GM19468 (cell line): ENCODE measurements around the gene SLC47A2.
"Not testable (repeated sequence)": the region's sequence is repeated elsewhere in the genome, so short reads cannot be mapped to it uniquely, and the experiment has no call there.

Experiments used
- ATAC-seq: cut with Tn5 transposase; IDR thresholded peaks from one replicate; pipeline ENCODE4 v1.9.1; 2021; ENCODE audit warnings: mild to moderate bottlenecking, moderate library complexity, moderate number of reproducible peaks; ENCODE audit not compliant: unreplicated experiment; ENCODE audit errors: extremely low read depth

SLC47A2 gene, protein sequence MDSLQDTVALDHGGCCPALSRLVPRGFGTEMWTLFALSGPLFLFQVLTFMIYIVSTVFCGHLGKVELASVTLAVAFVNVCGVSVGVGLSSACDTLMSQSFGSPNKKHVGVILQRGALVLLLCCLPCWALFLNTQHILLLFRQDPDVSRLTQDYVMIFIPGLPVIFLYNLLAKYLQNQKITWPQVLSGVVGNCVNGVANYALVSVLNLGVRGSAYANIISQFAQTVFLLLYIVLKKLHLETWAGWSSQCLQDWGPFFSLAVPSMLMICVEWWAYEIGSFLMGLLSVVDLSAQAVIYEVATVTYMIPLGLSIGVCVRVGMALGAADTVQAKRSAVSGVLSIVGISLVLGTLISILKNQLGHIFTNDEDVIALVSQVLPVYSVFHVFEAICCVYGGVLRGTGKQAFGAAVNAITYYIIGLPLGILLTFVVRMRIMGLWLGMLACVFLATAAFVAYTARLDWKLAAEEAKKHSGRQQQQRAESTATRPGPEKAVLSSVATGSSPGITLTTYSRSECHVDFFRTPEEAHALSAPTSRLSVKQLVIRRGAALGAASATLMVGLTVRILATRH

GRCh38 chr17:19716108-19717030 lies at the start of gene SLC47A2:
SLC47A2 (minus strand) TSS chr17:19716584; CDS start chr17:19716555, 29 bp downstream.
- ATAC-seq = no peak

DNA sequence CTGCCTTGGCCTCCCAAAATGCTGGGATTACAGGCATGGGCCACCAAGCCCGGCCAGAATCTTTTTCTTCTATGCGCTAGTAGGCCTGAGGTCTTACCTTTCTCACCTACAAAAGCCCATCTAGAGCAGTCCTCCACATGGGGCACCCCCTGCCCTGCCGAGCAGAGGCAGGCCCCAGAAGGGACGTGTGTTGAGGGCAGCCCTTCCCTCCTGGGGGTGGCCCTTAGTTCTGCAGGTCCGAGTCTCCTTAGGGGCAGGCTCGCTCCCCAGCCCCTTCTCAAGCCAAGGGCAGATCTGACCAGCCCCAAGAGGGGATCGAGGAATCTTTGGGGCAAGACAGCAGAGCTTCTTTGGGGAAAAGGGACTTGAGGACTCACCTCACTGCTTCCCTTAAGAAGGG lies 49.6 kb upstream of the SLC47A2 start:
- ATAC-seq = no peak

- not testable (repeated sequence) for ATAC-seq
Measured at GRCh38 chr17:19763991-19764390, 47.6 kb upstream of the SLC47A2 start.

DNA sequence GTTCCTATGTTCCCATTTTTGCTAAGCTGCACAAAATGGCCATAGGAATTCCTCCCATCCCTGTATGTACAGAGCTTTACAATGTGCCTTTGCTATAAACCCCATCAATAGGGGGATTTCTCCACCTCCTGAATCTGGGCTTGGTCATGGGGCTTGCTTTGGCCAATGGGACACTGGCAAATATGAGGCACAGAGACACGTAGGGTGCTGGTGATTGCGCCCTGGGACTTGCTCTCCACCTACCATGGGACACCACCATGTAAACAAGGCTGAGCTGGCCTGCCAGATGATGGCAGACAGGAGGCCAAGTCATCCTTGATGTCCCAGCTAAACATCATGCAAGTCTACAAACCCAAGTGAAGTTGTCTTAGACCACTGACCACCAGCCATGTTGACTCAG lies 47.0 kb upstream of the SLC47A2 start:
- no peak for ATAC-seq

DNA sequence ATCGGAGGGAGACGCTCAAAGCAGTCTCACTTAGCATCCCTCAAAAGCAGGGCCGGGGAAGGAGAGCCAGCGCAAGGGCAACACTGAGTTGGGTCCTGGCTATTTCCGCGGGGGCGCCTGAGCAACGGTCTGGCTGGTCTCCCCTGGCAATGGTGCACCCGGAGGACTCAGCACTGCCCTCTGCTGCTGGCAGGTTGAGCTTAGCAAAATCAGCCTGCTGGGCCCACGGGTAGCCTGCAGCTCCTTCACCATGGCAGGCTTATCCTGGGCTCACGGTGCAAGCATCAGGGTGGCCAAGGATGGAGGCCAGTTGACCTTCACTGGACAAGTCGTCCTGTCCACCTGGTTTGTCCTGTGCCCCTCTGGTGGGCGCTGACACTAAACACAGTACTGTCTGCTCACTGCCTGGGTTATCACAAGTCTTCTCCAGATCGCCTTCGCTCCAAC lies 46.2 kb upstream of the SLC47A2 start:
- ATAC-seq = no peak

DNA sequence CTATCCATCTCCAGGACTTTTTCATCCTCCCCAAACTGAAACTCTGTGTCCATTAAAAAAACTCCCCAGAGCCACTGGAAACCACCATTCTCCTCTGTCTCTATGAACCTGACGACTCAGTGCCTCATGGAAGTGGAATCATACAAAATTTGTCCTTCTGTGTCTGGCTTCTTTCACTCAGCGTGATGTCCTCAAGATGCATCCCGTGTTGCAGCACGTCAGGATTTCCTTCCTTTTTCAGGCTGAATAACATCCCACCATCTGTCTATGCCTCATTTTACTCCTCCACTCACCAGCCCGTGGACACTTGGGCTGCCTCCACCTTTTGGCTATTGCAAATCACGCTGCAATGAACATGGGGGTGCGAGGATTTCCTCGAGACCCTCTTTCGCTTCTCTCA lies 44.4 kb upstream of the SLC47A2 start:
- no peak for ATAC-seq

DNA sequence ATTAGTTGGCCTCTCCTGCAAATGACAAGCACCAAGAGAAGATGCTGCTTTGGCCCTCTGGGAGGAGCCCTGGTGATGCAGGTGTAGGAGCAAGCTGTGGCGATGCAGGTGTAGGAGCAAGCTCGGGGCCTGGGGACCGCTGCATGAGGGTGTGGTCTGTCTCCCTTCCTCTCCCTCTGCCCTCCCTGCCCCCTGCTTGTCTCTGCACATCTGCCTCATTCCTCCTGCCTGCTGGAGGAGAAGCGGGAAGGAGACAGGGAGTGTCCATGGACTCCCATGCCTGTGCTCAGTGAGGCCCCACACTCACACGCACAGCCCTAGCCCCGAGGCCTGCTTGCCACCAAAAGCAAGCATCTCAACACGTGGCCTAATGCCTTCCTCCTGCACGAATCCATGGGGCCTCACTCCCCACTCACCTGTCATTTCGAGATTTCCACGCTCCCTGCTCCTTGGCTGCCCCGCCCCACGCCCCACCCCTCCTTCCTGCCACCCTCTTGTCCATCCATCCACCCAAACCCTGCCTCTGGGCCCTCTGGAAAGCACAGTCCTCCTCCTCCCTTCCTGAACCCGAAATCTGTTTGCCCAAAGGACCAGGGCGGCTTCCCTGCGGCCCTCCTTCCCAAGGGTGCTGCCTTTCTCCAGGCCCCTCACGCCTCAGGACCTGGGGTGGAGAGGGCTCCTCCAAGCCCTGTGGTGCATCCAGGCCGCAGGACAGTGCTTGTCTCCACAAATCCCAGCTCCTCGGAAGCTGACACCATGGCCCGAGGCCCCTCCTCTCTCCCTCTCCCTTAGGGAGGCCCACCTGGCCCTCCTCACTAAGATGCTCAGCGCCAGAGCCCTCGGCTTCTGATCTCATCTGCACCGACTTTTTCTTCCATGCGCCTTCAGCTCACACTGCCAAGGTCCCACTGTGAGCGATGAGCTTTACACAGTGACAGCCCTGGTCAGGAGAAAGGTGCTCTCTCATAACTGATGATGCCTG lies 43.5 kb upstream of the SLC47A2 start:
- ATAC-seq = no peak

- no peak for ATAC-seq
Measured at GRCh38 chr17:19757536-19758180, 41.3 kb upstream of the SLC47A2 start.

- no peak for ATAC-seq
Measured at GRCh38 chr17:19756546-19756945, 40.2 kb upstream of the SLC47A2 start.

GRCh38 chr17:19755821-19756510 lies 39.6 kb upstream of the SLC47A2 start:
- ATAC-seq = no peak

- no peak for ATAC-seq
Measured at GRCh38 chr17:19755392-19755791, 39.0 kb upstream of the SLC47A2 start.

DNA sequence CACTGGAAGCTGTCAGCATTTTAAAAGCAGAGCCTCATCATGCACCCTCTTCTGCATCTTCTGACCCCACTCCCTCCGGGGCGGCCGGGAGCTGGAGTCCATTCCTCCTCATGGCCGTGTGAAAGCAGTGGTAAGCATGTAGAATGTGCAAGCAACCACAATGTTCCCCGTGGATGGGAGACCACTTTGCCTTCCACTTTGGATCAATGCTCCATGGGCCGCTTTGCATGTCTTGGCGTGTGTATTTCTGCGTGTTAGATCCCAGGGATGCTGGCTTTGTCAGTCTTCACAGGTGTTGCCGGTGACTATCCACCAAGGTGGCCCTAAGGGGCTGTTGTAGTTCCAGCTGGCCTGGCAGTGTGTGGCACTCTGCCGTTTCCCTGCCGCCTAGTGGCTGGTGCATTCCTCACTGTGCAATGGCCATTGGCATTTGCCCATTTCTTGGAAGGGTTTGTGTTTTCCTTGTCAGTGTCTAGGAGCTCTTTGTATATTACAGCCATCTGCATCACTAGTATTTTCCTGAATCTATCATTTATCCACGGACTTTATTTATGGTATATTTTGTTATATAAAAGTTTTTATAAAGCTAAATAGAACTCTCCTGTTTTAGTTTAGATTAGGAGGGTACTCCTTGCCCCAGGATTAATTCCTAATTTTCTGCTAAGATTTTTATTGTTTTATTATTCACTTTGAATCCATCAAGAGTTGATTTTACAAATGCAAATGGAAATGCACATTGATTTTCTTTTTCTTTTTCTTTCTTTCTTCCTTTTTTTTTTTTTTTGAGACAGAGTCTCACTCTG lies 37.5 kb upstream of the SLC47A2 start:
- no peak for ATAC-seq

DNA sequence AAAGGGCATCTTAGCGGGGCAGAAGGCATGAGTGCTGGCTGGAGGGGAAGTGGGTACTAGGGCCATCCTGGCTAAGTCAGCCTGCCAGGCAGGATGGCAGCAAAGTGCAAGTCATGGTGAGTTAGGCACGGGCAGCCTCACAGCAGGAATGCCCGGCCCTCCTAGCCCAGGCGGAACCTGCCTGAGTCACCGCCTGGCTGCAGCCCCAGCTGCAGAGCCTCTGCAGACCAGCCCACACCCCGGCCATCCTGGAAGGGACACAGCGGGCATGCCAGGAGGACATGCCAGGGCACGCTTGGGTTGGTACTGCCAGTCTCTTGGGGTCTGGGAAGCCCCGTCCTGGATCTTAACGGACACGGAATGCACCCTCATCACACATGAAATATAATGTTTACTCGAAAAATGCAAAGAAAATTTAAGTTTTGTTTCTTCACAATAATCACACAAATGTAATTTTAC lies 36.7 kb upstream of the SLC47A2 start:
- no peak for ATAC-seq

DNA sequence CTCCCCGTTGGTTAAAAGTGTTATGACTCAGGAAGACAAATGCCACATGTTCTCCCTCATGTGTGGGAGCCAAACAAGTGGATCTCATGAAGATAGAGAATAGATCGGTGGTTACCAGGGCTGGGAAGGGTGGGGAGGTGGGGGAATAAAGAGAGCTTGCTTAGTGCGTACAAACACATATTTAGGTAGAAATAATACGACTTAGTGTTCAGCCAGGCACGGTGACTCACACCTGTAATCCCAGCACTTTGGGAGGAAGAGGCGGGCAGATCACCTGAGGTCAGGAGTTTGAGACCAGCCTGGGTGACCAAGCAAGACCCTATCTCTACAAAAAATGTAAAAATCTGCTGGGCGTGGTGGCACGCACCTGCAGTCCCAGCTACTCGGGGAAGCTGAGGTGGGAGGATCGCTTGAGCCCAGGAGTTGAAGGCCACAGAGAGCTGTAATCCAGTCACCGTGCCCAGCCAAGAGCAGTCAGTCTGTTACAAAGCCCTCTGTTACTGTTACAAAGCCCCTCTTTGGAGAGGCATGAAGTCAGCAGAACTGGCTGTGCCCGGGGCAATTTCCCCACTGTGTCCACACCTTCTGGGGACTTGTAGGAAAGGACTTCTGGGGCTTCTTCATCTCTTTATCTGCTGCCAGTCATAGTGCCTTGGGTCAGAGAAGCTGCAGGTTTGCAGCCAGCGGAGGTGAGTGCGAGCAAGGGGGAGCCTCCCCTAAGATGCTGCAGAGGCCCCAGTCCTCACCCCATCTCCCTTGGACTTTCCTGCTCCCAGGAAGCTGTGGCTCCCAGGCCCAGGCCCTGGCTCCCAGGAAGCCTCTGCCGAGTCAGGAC lies 36.0 kb upstream of the SLC47A2 start:
- ATAC-seq = no peak

- no peak for ATAC-seq
Measured at GRCh38 chr17:19750835-19751234, 34.5 kb upstream of the SLC47A2 start.

DNA sequence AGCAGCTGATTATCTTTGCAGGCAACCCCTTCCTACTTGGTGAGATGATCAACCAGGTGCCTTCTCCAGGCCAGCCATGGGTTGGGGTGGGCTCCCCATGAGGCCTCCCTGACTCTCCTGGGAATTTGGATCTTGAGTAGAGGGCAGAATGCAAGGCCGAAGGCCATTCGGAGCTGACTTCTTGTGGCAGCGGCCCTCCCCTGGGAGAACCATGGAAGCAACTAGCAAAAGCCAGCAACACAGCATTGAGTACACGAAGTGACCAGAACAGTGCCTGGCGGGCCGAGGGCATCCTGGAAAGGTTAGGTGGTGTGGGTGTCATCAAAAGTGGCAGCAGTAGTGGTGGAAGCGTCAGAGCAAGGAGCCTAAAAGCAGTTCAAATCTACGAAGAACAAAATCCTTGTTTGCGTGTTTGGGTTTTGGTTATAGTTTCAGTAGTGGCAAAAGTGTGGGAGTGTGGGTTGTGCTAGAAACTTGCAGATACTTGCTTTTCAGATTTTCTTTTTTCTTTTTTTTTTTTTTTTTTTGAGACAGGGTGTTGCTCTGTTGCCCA lies 33.7 kb upstream of the SLC47A2 start:
- ATAC-seq = no peak

GRCh38 chr17:19748807-19749193 lies 32.4 kb upstream of the SLC47A2 start:
- ATAC-seq = no peak
